Measurements from ENCODE around the gene MORN5.

MORN5 gene

GRCh38 chr9:122188369-122188768 lies 28.7 kb downstream of the MORN5 start:
- Histone ChIP-seq H3K9me3 (replicated peaks in 1 of 11) (no peaks in the 10 kb centered on the region), H3K4me2 (no peak overlapping the region), H3K4me3 (no peak overlapping the region), H3K4me1 (peaks cover 0 to 11% (median 0%) of the 10 kb centered on the region in 10 experiments; a peak in 4 of 20 replicates), H3K9ac (no peak overlapping the region), H3K27me3 (no peaks in the 10 kb centered on the region), H3K36me3 (no peaks in the 10 kb centered on the region), H4K20me1 (no peaks in the 10 kb centered on the region), H3K27ac (no peak overlapping the region)
- TF ChIP-seq Cebpa-rat (IDR thresholded peaks at IDR 0.05): no peak

DNA sequence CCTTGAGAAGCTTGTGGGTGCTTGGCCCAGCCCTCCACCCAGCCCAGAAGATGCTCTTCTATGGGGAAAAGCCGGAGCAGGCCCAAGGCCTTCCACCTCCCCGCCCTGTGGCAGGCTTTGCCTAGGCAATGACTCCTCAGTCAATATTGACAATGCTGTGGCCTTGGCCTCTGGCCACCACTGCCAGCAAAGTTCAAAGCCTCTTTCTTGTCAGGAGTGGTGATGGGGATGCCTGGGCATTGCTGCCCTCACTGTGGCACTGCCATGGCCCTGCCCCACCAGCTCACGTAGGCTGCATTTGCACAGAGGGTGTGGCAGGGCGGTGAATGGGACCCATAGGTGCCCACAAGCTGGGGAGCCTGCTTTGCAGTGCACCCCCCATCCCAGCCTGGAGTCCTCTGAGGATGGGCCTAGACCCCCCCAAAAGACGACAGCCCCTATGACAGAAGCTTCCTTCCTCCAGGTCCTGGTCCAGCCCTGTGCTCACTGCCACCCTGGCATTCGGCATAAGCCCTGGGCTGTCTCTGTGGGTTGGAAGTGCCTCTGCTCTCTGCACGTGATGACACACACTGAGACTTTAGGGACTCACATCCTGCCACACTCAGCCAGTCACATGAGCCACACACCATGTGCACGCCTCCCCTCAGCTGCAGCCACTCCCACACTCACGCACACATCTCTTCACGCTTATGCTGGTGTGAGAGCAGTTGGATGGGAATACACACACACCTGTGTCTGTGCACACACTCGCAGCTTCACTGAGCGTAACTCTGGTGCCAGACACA lies 31.1 kb downstream of the MORN5 start:
- no peaks in the 10 kb centered on the region for H3K27me3 ChIP-seq
- TF ChIP-seq Cebpa-rat (IDR thresholded peaks at IDR 0.05): no peak
- no peak overlapping the region for H3K4me2 ChIP-seq
- H3K4me3 ChIP-seq: no peak overlapping the region
- H3K9me3 ChIP-seq (replicated peaks in 1 of 11): no peaks in the 10 kb centered on the region
- no peaks in the 10 kb centered on the region for H3K36me3 ChIP-seq
- H3K9ac ChIP-seq: no peak overlapping the region
- no peaks in the 10 kb centered on the region for H4K20me1 ChIP-seq
- H3K4me1 ChIP-seq: peaks cover 0 to 11% (median 0%) of the 10 kb centered on the region in 10 experiments; a peak in 4 of 20 replicates
- H3K27ac ChIP-seq: no peak overlapping the region

DNA sequence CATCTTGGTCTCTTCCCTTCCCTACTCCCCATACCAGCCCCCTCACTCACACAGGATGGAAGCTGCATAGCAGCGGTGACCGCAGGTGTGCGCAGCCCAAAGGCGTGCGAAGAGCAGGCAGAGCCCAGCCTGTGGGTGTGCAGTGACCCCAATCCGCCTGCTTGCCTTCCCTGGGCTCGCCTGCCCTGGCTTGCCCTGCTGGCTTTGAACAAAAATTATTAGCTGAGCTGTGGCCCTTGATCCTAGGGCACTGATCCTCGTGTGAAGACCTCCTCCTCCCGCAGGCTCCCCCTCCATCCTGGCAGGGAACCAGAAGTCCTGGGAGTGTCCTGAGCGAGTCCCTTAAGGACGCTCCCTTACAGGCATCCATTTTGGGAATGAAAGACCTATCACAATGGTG lies 31.9 kb downstream of the MORN5 start:
- H3K4me3 ChIP-seq: no peak overlapping the region
- TF ChIP-seq Cebpa-rat (IDR thresholded peaks at IDR 0.05): no peak
- no peaks in the 10 kb centered on the region for H3K27me3 ChIP-seq
- H3K36me3 ChIP-seq: no peaks in the 10 kb centered on the region
- no peak overlapping the region for H3K9ac ChIP-seq
- H3K27ac ChIP-seq: no peak overlapping the region
- H4K20me1 ChIP-seq: no peaks in the 10 kb centered on the region
- no peak overlapping the region for H3K4me2 ChIP-seq
- peaks cover 0 to 11% (median 0%) of the 10 kb centered on the region in 10 experiments; a peak in 4 of 20 replicates for H3K4me1 ChIP-seq
- no peaks in the 10 kb centered on the region for H3K9me3 ChIP-seq (replicated peaks in 1 of 11)

DNA sequence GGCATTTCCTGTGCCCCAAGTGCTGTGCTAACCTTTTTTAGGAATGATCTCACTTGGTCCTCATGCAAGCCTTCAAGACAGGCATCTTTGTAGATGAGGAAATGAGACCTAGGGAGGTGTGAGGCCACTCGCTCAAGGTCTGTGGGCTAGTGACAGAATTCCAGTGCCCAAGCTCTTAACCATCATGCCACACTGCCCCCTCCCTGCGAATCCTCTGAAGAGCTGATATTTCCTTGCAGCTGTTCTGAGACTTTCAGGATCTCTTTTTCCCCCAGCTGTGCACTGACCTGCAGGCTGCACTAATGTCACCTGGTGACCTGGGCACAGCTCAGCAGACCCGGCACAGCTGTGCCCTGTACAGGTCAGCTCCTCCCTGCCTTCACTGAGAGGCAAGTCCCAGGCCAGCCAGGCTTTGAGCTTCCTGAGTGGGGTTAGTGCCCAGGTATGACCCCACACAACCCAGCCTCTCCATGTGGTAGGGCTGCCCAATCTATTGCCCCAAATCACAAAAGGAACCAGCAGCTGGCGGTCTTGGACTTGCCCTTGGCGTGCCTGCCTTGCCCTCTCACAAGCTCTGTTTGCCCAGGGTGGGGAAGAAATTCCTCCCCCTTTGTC lies 32.7 kb downstream of the MORN5 start:
- H3K27ac ChIP-seq: no peak overlapping the region
- H3K36me3 ChIP-seq: no peaks in the 10 kb centered on the region
- H4K20me1 ChIP-seq: no peaks in the 10 kb centered on the region
- H3K27me3 ChIP-seq: no peaks in the 10 kb centered on the region
- H3K4me3 ChIP-seq: no peak overlapping the region
- 0 out of 22 replicates have a peak overlapping the region, but pooled peaks of 1 of the 11 experiments have one; percentile 1 for H3K4me2 ChIP-seq
- H3K9me3 ChIP-seq (replicated peaks in 1 of 11): no peaks in the 10 kb centered on the region
- H3K9ac ChIP-seq: no peak overlapping the region
- no peak for TF ChIP-seq Cebpa-rat (IDR thresholded peaks at IDR 0.05)
- H3K4me1 ChIP-seq: peaks cover 0 to 11% (median 0%) of the 10 kb centered on the region in 10 experiments; a peak in 4 of 20 replicates

- no peak overlapping the region for H3K27ac ChIP-seq
- H3K9me3 ChIP-seq (replicated peaks in 1 of 11): no peaks in the 10 kb centered on the region
- H3K36me3 ChIP-seq: no peaks in the 10 kb centered on the region
- no peak overlapping the region for H3K4me2 ChIP-seq
- no peak for TF ChIP-seq Cebpa-rat (IDR thresholded peaks at IDR 0.05)
- H3K4me3 ChIP-seq: no peak overlapping the region
- no peak overlapping the region for H3K9ac ChIP-seq
- H3K4me1 ChIP-seq: peaks cover 0 to 11% (median 0%) of the 10 kb centered on the region in 10 experiments; a peak in 4 of 20 replicates
- H3K27me3 ChIP-seq: no peaks in the 10 kb centered on the region
- no peaks in the 10 kb centered on the region for H4K20me1 ChIP-seq
Observed at GRCh38 chr9:122192914-122193525, 33.3 kb downstream of the MORN5 start.

GRCh38 chr9:122193651-122194050 lies 33.9 kb downstream of the MORN5 start:
- Histone ChIP-seq H3K9ac (no peak overlapping the region), H3K27ac (no peak overlapping the region), H3K9me3 (replicated peaks in 1 of 11) (no peaks in the 10 kb centered on the region), H3K27me3 (no peaks in the 10 kb centered on the region), H3K4me2 (no peak overlapping the region), H3K4me3 (no peak overlapping the region), H3K4me1 (peaks cover 0 to 11% (median 0%) of the 10 kb centered on the region in 10 experiments; a peak in 4 of 20 replicates), H3K36me3 (no peaks in the 10 kb centered on the region), H4K20me1 (no peaks in the 10 kb centered on the region)
- TF ChIP-seq Cebpa-rat (IDR thresholded peaks at IDR 0.05): no peak

- no peaks in the 10 kb centered on the region for H3K36me3 ChIP-seq
- H3K9ac ChIP-seq: no peak overlapping the region
- no peaks in the 10 kb centered on the region for H4K20me1 ChIP-seq
- no peak overlapping the region for H3K4me2 ChIP-seq
- no peak overlapping the region for H3K27ac ChIP-seq
- H3K4me1 ChIP-seq: peaks cover 0 to 9% (median 0%) of the 10 kb centered on the region in 10 experiments; a peak in 4 of 20 replicates
- no peaks in the 10 kb centered on the region for H3K27me3 ChIP-seq
- TF ChIP-seq Cebpa-rat (IDR thresholded peaks at IDR 0.05): no peak
- no peaks in the 10 kb centered on the region for H3K9me3 ChIP-seq (replicated peaks in 1 of 11)
- H3K4me3 ChIP-seq: no peak overlapping the region
Observed at GRCh38 chr9:122195875-122196274, 36.2 kb downstream of the MORN5 start.

- Histone ChIP-seq H3K4me2 (no peak overlapping the region), H3K27ac (no peak overlapping the region), H3K4me3 (no peak overlapping the region), H4K20me1 (no peaks in the 10 kb centered on the region), H3K36me3 (no peaks in the 10 kb centered on the region), H3K9ac (no peak overlapping the region), H3K9me3 (replicated peaks in 1 of 11) (no peaks in the 10 kb centered on the region), H3K27me3 (no peaks in the 10 kb centered on the region), H3K4me1 (peaks cover 0 to 1% (median 0%) of the 10 kb centered on the region in 10 experiments; a peak in 1 of 20 replicates)
- no peak for TF ChIP-seq Cebpa-rat (IDR thresholded peaks at IDR 0.05)
Observed at GRCh38 chr9:122197426-122197825, 37.7 kb downstream of the MORN5 start.

- Histone ChIP-seq H3K4me3 (no peak overlapping the region), H4K20me1 (no peaks in the 10 kb centered on the region), H3K9ac (no peak overlapping the region), H3K27me3 (no peaks in the 10 kb centered on the region), H3K36me3 (no peaks in the 10 kb centered on the region), H3K9me3 (replicated peaks in 1 of 11) (no peaks in the 10 kb centered on the region), H3K4me1 (no peaks in the 10 kb centered on the region), H3K4me2 (no peak overlapping the region), H3K27ac (no peak overlapping the region)
- TF ChIP-seq Cebpa-rat (IDR thresholded peaks at IDR 0.05): no peak
Observed at GRCh38 chr9:122197882-122198281, 38.2 kb downstream of the MORN5 start.

Data from BLaER1 treated with 17β-estradiol and CSF1 and Interleukin-3, amounts not matched to agents 10 nM and 100 nM (cell line).